ENCODE measurements around the gene GAA. TPM values are rescaled to one million over a fixed set of nuclear protein-coding genes. Genes with fewer than 3 reads are reported as not detected.
"Not testable (repeated sequence)": the region's sequence is repeated elsewhere in the genome, so short reads cannot be mapped to it uniquely, and the experiment has no call there.

Gene GAA
- total RNA-seq, 2 experiments from 2014 or later: 22.2 to 22.4 TPM

DNA sequence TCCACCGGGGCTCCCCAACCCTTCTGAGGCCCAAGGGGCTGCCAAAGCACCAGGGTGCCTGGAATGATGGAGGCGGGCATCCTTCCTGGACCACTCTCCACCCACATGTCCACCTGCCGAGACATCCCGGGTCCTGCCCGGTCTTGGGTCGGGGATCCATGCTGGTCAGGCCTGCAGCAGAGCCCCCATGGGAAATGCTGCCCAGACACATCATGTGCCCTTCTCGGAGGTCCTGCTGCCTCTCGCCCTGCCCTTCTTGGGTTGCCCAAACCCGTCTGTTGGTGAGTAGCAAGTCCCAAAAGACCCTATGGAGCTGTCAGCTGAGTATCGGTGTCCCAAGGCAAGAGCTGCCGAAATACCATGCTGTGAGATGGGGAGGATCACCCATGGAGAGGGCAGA is 14.8 kb upstream of the GAA start:
- intact Hi-C loops (cut with DNase I, micrococcal nuclease): loop anchor here in 1 of 2 experiments (10.0 kb wide), 1 partner anchor 278 kb away; no protein-coding TSS in a partner anchor
- POLR2A ChIA-PET: no interaction called here

DNA sequence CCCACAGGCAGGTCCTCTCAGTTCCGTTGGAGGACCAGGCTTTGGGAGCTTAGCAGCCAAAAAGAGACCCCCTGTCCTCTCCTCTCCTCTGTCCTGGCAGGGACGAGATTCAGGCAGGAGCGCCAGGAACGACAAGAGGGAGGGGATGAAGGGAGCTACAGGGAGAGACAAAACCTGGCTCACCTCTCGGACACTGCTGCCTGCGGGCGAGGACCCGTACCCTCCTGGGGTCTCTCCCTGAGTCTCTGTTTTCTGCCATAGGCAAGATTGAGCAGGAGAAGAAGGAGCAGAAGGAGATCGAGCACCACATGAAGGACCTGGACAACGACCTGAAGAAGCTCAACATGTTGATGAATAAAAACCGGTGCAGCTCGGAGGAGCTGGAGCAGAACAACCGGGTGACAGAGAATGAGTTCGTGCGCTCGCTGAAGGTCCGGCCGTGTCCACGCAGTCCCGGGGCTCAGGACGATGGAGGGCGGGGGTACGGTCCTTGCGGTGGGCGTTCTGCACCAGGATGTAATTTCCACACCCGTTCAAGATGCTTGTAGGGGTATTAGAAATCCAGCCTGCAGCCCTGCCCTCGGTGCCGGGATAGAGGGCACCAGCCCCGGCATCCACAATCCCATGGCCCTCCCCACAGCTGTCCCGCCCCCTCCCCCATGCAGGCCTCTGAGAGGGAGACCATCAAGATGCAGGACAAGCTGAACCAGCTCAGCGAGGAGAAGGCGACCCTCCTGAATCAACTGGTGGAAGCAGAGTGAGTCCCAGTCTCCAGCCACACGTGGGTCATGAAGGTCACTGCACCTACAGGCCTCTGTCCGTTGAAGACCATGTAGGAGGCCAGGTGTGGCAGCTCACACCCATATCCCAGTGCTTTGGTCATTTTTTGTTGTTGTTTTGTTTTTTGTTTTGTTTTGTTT is 13.8 kb upstream of the GAA start:
- Mint-ChIP-seq H3K36me3 (ENCODE audit: low read depth) (no peaks in the 10 kb centered on the region), H3K27ac (no peak overlapping the region), H3K4me1 (ENCODE audit: low read depth) (peaks cover 4% of the 10 kb centered on the region), H3K4me3 (no peak overlapping the region), H3K9me3 (no peaks in the 10 kb centered on the region), H3K27me3 (peaks cover 3% of the 10 kb centered on the region)
- TF ChIP-seq, protein P1, sequence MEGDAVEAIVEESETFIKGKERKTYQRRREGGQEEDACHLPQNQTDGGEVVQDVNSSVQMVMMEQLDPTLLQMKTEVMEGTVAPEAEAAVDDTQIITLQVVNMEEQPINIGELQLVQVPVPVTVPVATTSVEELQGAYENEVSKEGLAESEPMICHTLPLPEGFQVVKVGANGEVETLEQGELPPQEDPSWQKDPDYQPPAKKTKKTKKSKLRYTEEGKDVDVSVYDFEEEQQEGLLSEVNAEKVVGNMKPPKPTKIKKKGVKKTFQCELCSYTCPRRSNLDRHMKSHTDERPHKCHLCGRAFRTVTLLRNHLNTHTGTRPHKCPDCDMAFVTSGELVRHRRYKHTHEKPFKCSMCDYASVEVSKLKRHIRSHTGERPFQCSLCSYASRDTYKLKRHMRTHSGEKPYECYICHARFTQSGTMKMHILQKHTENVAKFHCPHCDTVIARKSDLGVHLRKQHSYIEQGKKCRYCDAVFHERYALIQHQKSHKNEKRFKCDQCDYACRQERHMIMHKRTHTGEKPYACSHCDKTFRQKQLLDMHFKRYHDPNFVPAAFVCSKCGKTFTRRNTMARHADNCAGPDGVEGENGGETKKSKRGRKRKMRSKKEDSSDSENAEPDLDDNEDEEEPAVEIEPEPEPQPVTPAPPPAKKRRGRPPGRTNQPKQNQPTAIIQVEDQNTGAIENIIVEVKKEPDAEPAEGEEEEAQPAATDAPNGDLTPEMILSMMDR (IDR thresholded peaks at IDR 0.05): no peak
- Histone ChIP-seq H3K4me1 (ENCODE audit: insufficient read depth, low read length) (peaks cover 4% of the 10 kb centered on the region), H3K27me3 (ENCODE audit: control insufficient read depth in 1 of 2, insufficient read depth in 2 of 2, low read length in 2 of 2) (no peaks in the 10 kb centered on the region), H3K4me3 (ENCODE audit: low read length) (no peak overlapping the region), H3K9me3 (ENCODE audit: control insufficient read depth in 1 of 2, insufficient read depth in 1 of 2, low read length in 2 of 2) (no peaks in the 10 kb centered on the region), H3K36me3 (ENCODE audit: insufficient read depth, low read length) (no peaks in the 10 kb centered on the region), H3K27ac (ENCODE audit: low read depth in 1 of 2, low read length in 2 of 2) (no peak overlapping the region)
- no peak for ATAC-seq (ENCODE audit: poor library complexity)
- no peak for DNase-seq
- ChIA-PET POLR2A (interaction anchor here (1.1 kb wide), 1 partner anchor 14 kb away, joined by 3 read pairs; the partner anchor contains the start of gene GAA), CTCF (no interaction called here)
- intact Hi-C loops (cut with DNase I, micrococcal nuclease): loop anchor here in 1 of 2 experiments (10.0 kb wide), 1 partner anchor 277 kb away; no protein-coding TSS in a partner anchor

More for the DNA sequence above, 14.8 kb upstream of the GAA start:
- Mint-ChIP-seq H3K9me3 (no peaks in the 10 kb centered on the region), H3K27me3 (peaks cover 5% of the 10 kb centered on the region), H3K4me1 (ENCODE audit: low read depth) (peaks cover 6% of the 10 kb centered on the region), H3K27ac (no peak overlapping the region), H3K36me3 (ENCODE audit: low read depth) (no peaks in the 10 kb centered on the region), H3K4me3 (no peak overlapping the region)
- TF ChIP-seq, protein P1 (IDR thresholded peaks at IDR 0.05): no peak
- H3K4me1 ChIP-seq (ENCODE audit: insufficient read depth, low read length): peaks cover 6% of the 10 kb centered on the region
- no peak overlapping the region for H3K27ac ChIP-seq (ENCODE audit: low read depth in 1 of 2, low read length in 2 of 2)
- no peak overlapping the region for H3K4me3 ChIP-seq (ENCODE audit: low read length)
- DNase-seq (no peak), ATAC-seq (ENCODE audit: poor library complexity) (no peak)
- H3K9me3 ChIP-seq (ENCODE audit: control insufficient read depth in 1 of 2, insufficient read depth in 1 of 2, low read length in 2 of 2): no peaks in the 10 kb centered on the region
- H3K36me3 ChIP-seq (ENCODE audit: insufficient read depth, low read length): no peaks in the 10 kb centered on the region
- no peaks in the 10 kb centered on the region for H3K27me3 ChIP-seq (ENCODE audit: control insufficient read depth in 1 of 2, insufficient read depth in 2 of 2, low read length in 2 of 2)
- CTCF ChIA-PET: no interaction called here

DNA sequence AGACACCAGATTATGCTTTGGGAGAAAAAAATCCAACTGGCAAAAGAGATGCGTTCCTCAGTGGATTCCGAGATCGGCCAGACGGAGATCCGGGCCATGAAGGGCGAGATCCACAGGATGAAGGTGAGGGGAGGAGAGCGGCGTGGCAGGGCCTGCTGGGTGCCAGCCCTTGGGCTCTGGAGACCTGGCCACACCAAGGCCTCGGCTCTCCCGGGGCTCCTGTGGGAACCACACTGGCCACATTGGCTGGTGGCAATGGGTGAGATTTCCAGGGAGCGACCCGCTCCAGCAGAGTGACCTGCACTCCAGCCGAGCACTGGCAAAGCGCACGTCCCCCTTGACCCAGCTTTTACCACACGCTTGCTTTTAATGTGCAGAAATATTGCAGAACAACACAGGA is 11.6 kb upstream of the GAA start:
- TF ChIP-seq, protein P1 (IDR thresholded peaks at IDR 0.05): no peak
- no peak overlapping the region for H3K27ac ChIP-seq (ENCODE audit: low read depth in 1 of 2, low read length in 2 of 2)
- DNase-seq: no peak
- no peaks in the 10 kb centered on the region for H3K36me3 ChIP-seq (ENCODE audit: insufficient read depth, low read length)
- H3K36me3 Mint-ChIP-seq (ENCODE audit: low read depth): no peaks in the 10 kb centered on the region
- ATAC-seq (ENCODE audit: poor library complexity): no peak
- no peak overlapping the region for H3K4me3 Mint-ChIP-seq
- no peaks in the 10 kb centered on the region for H3K4me1 Mint-ChIP-seq (ENCODE audit: low read depth)
- H3K27me3 Mint-ChIP-seq: no peaks in the 10 kb centered on the region
- ChIA-PET CTCF (interaction anchor here (1.2 kb wide), 1 partner anchor 12 kb away, joined by 4 read pairs; the partner anchor contains the start of gene GAA), POLR2A (no interaction called here)
- H3K4me1 ChIP-seq (ENCODE audit: insufficient read depth, low read length): no peaks in the 10 kb centered on the region
- H3K4me3 ChIP-seq (ENCODE audit: low read length): no peak overlapping the region
- H3K27ac Mint-ChIP-seq: no peak overlapping the region
- no peaks in the 10 kb centered on the region for H3K9me3 ChIP-seq (ENCODE audit: control insufficient read depth in 1 of 2, insufficient read depth in 1 of 2, low read length in 2 of 2)
- no peaks in the 10 kb centered on the region for H3K27me3 ChIP-seq (ENCODE audit: control insufficient read depth in 1 of 2, insufficient read depth in 2 of 2, low read length in 2 of 2)
- H3K9me3 Mint-ChIP-seq: no peaks in the 10 kb centered on the region
- intact Hi-C loops (cut with DNase I, micrococcal nuclease): loop anchor here in 1 of 2 experiments (10.0 kb wide), 1 partner anchor 275 kb away; no protein-coding TSS in a partner anchor

GRCh38 chr17:80090164-80090563 is 11.2 kb upstream of the GAA start:
- H3K4me1 Mint-ChIP-seq (ENCODE audit: low read depth); H3K36me3 ChIP-seq (ENCODE audit: insufficient read depth, low read length); CTCF ChIA-PET; POLR2A ChIA-PET; ATAC-seq (ENCODE audit: poor library complexity); DNase-seq; H3K27me3 Mint-ChIP-seq; H3K27me3 ChIP-seq (ENCODE audit: control insufficient read depth in 1 of 2, insufficient read depth in 2 of 2, low read length in 2 of 2); H3K9me3 ChIP-seq (ENCODE audit: control insufficient read depth in 1 of 2, insufficient read depth in 1 of 2, low read length in 2 of 2); intact Hi-C loops (cut with DNase I, micrococcal nuclease); H3K27ac Mint-ChIP-seq; H3K4me1 ChIP-seq (ENCODE audit: insufficient read depth, low read length); H3K36me3 Mint-ChIP-seq (ENCODE audit: low read depth); H3K27ac ChIP-seq (ENCODE audit: low read depth in 1 of 2, low read length in 2 of 2); H3K9me3 Mint-ChIP-seq; H3K4me3 Mint-ChIP-seq; H3K4me3 ChIP-seq (ENCODE audit: low read length): not testable (repeated sequence)

Data from CD4-positive, alpha-beta T cell (primary cell).